ENCODE data around the gene OTOF. TPM values are rescaled to one million over a fixed set of nuclear protein-coding genes. Genes with fewer than 3 reads are reported as not detected.

OTOF gene
- total RNA-seq, 2 donors from 2014 or later = not detected

GRCh38 chr2:26484579-26484978, 6.7 kb upstream of the OTOF start:
- no peak overlapping the region for H3K9ac ChIP-seq (ENCODE audit: low read depth in 2 of 2, low read length in 2 of 2)
- H3K9me3 ChIP-seq = no peaks in the 10 kb centered on the region
- TF ChIP-seq CTCF (IDR thresholded peaks at IDR 0.05) = no peak
- no peaks in the 10 kb centered on the region for H3K4me1 ChIP-seq
- H3K4me3 ChIP-seq = no peak overlapping the region
- no peaks in the 10 kb centered on the region for H3K36me3 ChIP-seq
- no peaks in the 10 kb centered on the region for H3K27me3 ChIP-seq
- intact Hi-C loops (cut with DNase I) = no loop called here
- no peak overlapping the region for H3K27ac ChIP-seq
- no peak for DNase-seq

- no peak overlapping the region for H3K4me3 ChIP-seq
- H3K9ac ChIP-seq (ENCODE audit: low read depth in 2 of 2, low read length in 2 of 2) = no peak overlapping the region
- no peaks in the 10 kb centered on the region for H3K9me3 ChIP-seq
- intact Hi-C loops (cut with DNase I) = no loop called here
- no peaks in the 10 kb centered on the region for H3K27me3 ChIP-seq
- DNase-seq = no peak
- no peaks in the 10 kb centered on the region for H3K4me1 ChIP-seq
- H3K27ac ChIP-seq = no peak overlapping the region
- no peaks in the 10 kb centered on the region for H3K36me3 ChIP-seq
- no peak for TF ChIP-seq CTCF (IDR thresholded peaks at IDR 0.05)
Measured at GRCh38 chr2:26483957-26484565, 6.1 kb upstream of the OTOF start.

- Histone ChIP-seq H3K27ac (no peak overlapping the region), H3K9ac (ENCODE audit: low read depth in 2 of 2, low read length in 2 of 2) (no peak overlapping the region), H3K27me3 (no peaks in the 10 kb centered on the region), H3K4me1 (no peaks in the 10 kb centered on the region), H3K9me3 (no peaks in the 10 kb centered on the region), H3K4me3 (no peak overlapping the region), H3K36me3 (no peaks in the 10 kb centered on the region)
- DNase-seq = no peak
- TF ChIP-seq CTCF (IDR thresholded peaks at IDR 0.05) = no peak
- intact Hi-C loops (cut with DNase I) = no loop called here
Measured at GRCh38 chr2:26483516-26483915, 5.6 kb upstream of the OTOF start.

GRCh38 chr2:26483027-26483326, 5.1 kb upstream of the OTOF start:
- intact Hi-C loops (cut with DNase I) = no loop called here
- Histone ChIP-seq H3K9me3 (no peaks in the 10 kb centered on the region), H3K9ac (ENCODE audit: low read depth in 2 of 2, low read length in 2 of 2) (no peak overlapping the region), H3K36me3 (no peaks in the 10 kb centered on the region), H3K4me3 (no peak overlapping the region), H3K4me1 (no peaks in the 10 kb centered on the region), H3K27me3 (no peaks in the 10 kb centered on the region), H3K27ac (no peak overlapping the region)
- TF ChIP-seq CTCF (IDR thresholded peaks at IDR 0.05) = no peak
- no peak for DNase-seq

GRCh38 chr2:26482211-26483026, 4.5 kb upstream of the OTOF start:
- Histone ChIP-seq H3K27me3 (no peaks in the 10 kb centered on the region), H3K27ac (no peak overlapping the region), H3K9me3 (no peaks in the 10 kb centered on the region), H3K36me3 (no peaks in the 10 kb centered on the region), H3K4me1 (no peaks in the 10 kb centered on the region), H3K9ac (ENCODE audit: low read depth in 2 of 2, low read length in 2 of 2) (no peak overlapping the region), H3K4me3 (no peak overlapping the region)
- no peak for DNase-seq
- TF ChIP-seq CTCF (IDR thresholded peaks at IDR 0.05) = no peak
- intact Hi-C loops (cut with DNase I) = no loop called here

Data from colonic mucosa (tissue), 4 donors.